Bronchial epithelial cell (primary cell): ENCODE results near the gene CALB2. TPM values are rescaled to one million over a fixed set of nuclear protein-coding genes. Genes with fewer than 3 reads are reported as not detected.

Experiments used
- DNase-seq: peaks from one replicate; pipeline ENCODE4 v3.0.0-alpha.2; 2010; ENCODE audit warnings: low read depth
- FAIRE-seq: peaks from 2 replicates; lab custom pipeline; 2011; peaks lifted over from hg19 to GRCh38; lab: Jason Lieb, UNC
- H3K27me3 ChIP-seq: 2 replicates; pipeline ENCODE4 v1.5.1; 2011; ENCODE audit warnings: low read length; ENCODE audit not compliant: control insufficient read depth, insufficient read depth
- H3K36me3 ChIP-seq: 2 replicates; pipeline ENCODE4 v1.5.1; 2011; ENCODE audit warnings: low read length; ENCODE audit not compliant: control insufficient read depth, insufficient read depth
- H3K4me3 ChIP-seq: 2 replicates; pipeline ENCODE4 v1.5.1; 2011; ENCODE audit warnings: mild to moderate bottlenecking, low read depth, low read length, control low read depth
- CTCF ChIP-seq: IDR thresholded peaks from 2 replicates; pipeline ENCODE4 v1.5.1; 2011; ENCODE audit warnings: mild to moderate bottlenecking, moderate library complexity, low read length, control low read depth, inconsistent platforms; ENCODE audit not compliant: insufficient read depth, severe bottlenecking
- total RNA-seq: library from RNA; depleted of rRNA; stranded (reverse); fragments of >200 nt; gene quantifications from 2 replicates; pipeline ENCODE4 v1.2.1, GENCODE V29; 2014

Gene CALB2
- total RNA-seq, 1 donor from 2014 or later: 0.26 TPM

- no peaks in the 10 kb centered on the region for H3K36me3 ChIP-seq
- peaks cover 3% of the 10 kb centered on the region for H3K27me3 ChIP-seq
- DNase-seq (no peak), FAIRE-seq (no peak)
- no peak overlapping the region for H3K4me3 ChIP-seq
- TF ChIP-seq CTCF: no peak
These were observed 10.0 kb upstream of the CALB2 start for GRCh38 chr16:71348262-71349085.

- Histone ChIP-seq H3K36me3 (no peaks in the 10 kb centered on the region), H3K4me3 (no peak overlapping the region), H3K27me3 (no peaks in the 10 kb centered on the region)
- DNase-seq: no peak
- TF ChIP-seq CTCF: no peak
- peak; percentile 52 for FAIRE-seq
These were observed 7.5 kb upstream of the CALB2 start for GRCh38 chr16:71350821-71351557.

GRCh38 chr16:71351558-71351901 lies 7.0 kb upstream of the CALB2 start:
- no peak for FAIRE-seq
- no peaks in the 10 kb centered on the region for H3K36me3 ChIP-seq
- no peaks in the 10 kb centered on the region for H3K27me3 ChIP-seq
- no peak overlapping the region for H3K4me3 ChIP-seq
- TF ChIP-seq CTCF: no peak
- DNase-seq: no peak

GRCh38 chr16:71352466-71352865 lies 6.1 kb upstream of the CALB2 start:
- peak; percentile 13 for FAIRE-seq
- no peak for DNase-seq
- no peak for TF ChIP-seq CTCF
- Histone ChIP-seq H3K4me3 (no peak overlapping the region), H3K36me3 (no peaks in the 10 kb centered on the region), H3K27me3 (no peaks in the 10 kb centered on the region)

- no peak for FAIRE-seq
- no peak for TF ChIP-seq CTCF
- no peak for DNase-seq
- H3K36me3 ChIP-seq: no peaks in the 10 kb centered on the region
- no peak overlapping the region for H3K4me3 ChIP-seq
- no peaks in the 10 kb centered on the region for H3K27me3 ChIP-seq
These were observed 5.5 kb upstream of the CALB2 start for GRCh38 chr16:71352963-71353460.
